T-cell (primary cell): Measurements from ENCODE around the gene DPP6. TPM values are rescaled to one million over a fixed set of nuclear protein-coding genes. Genes with fewer than 3 reads are reported as not detected.

Experiments used
- ATAC-seq, 4 experiments: fragments of 200-7000 bp in 3 of 4; fragments of 150-1000 bp in 1 of 4; cut with Tn5 transposase; replicated peaks in 1 of 4; 1 replicate in 3 of 4; 2 replicates in 1 of 4; pipeline ENCODE4 v1.10.0; 2021; ENCODE audit warnings: moderate library complexity in 3 of 4, mild to moderate bottlenecking in 2 of 4, moderate number of reproducible peaks in 1 of 4
- CTCF ChIA-PET, 2 donors: fragments of 300-600 bp; sonication (Branson Sonifier 250); formaldehyde crosslinking; loops; one replicate each; lab custom pipeline; 2022; ENCODE audit warnings: antibody characterized with exemption in 2 of 2; lab: Charles Lee
- POLR2A ChIA-PET, 2 donors: fragments of 300-600 bp; sonication (Branson Sonifier 250); formaldehyde crosslinking; loops; one replicate each; lab custom pipeline; 2022; ENCODE audit warnings: antibody characterized with exemption in 2 of 2; lab: Charles Lee
- DNase-seq, 35 experiments: peaks; one replicate each; pipeline versions ENCODE4 v3.0.0 to v3.0.0-alpha.2; 2013 to 2023
- H3K27ac ChIP-seq: one replicate; pipeline ENCODE4 v1.5.1; 2013; ENCODE audit warnings: low read length
- H3K27me3 ChIP-seq, 2 experiments: replicated peaks in 1 of 2; 1 replicate in 1 of 2; 2 replicates in 1 of 2; pipeline versions ENCODE4 v1.6.1 to v1.7.0; 2013; ENCODE audit warnings: low read length in 1 of 2, mixed read lengths in 1 of 2; ENCODE audit not compliant: control insufficient read depth in 2 of 2, insufficient read depth in 2 of 2; ENCODE audit errors: extremely low read depth in 1 of 2
- H3K36me3 ChIP-seq, 2 donors: 1 replicate in 1 of 2; 2 replicates in 1 of 2; pipeline versions ENCODE4 v1.6.1 to v1.7.0; 2013; ENCODE audit warnings: low read length in 1 of 2; ENCODE audit not compliant: control insufficient read depth in 2 of 2, insufficient read depth in 1 of 2; ENCODE audit errors: extremely low read depth in 1 of 2
- H3K4me1 ChIP-seq, 2 experiments: 1 replicate in 1 of 2; 2 replicates in 1 of 2; pipeline versions ENCODE4 v1.6.1 to v1.7.0; 2013; ENCODE audit warnings: low read length in 2 of 2, mixed read lengths in 1 of 2; ENCODE audit not compliant: insufficient read depth in 2 of 2, control insufficient read depth in 1 of 2; ENCODE audit errors: extremely low read depth in 1 of 2
- H3K4me3 ChIP-seq, 2 donors: 1 replicate in 1 of 2; 2 replicates in 1 of 2; pipeline versions ENCODE4 v1.5.1 to v1.7.0; 2013; ENCODE audit warnings: mild to moderate bottlenecking in 2 of 2, low read length in 1 of 2, moderate library complexity in 1 of 2; ENCODE audit not compliant: control insufficient read depth in 1 of 2; ENCODE audit errors: extremely low read depth in 1 of 2
- H3K9me3 ChIP-seq: 2 replicates; pipeline ENCODE4 v1.7.0; 2013
- H3K27ac Mint-ChIP-seq, 2 donors: one replicate each; pipeline ENCODE4 v1.8.0; 2020 to 2021; ENCODE audit warnings: mild to moderate bottlenecking in 2 of 2, mixed read lengths in 2 of 2
- H3K27me3 Mint-ChIP-seq, 2 donors: one replicate each; pipeline ENCODE4 v1.8.0; 2021 to 2022; ENCODE audit warnings: mixed read lengths in 2 of 2
- H3K36me3 Mint-ChIP-seq: one replicate; pipeline ENCODE4 v1.8.0; 2021; ENCODE audit warnings: mixed read lengths
- H3K4me1 Mint-ChIP-seq, 3 donors: one replicate each; pipeline ENCODE4 v1.8.0; 2020 to 2022; ENCODE audit warnings: mixed read lengths in 3 of 3, mild to moderate bottlenecking in 1 of 3
- H3K4me3 Mint-ChIP-seq, 3 donors: one replicate each; pipeline ENCODE4 v1.8.0; 2020 to 2022; ENCODE audit warnings: mild to moderate bottlenecking in 3 of 3, mixed read lengths in 3 of 3, moderate library complexity in 3 of 3
- H3K9me3 Mint-ChIP-seq, 3 donors: one replicate each; pipeline ENCODE4 v1.8.0; 2020 to 2022; ENCODE audit warnings: mixed read lengths in 3 of 3
- WGBS: methylation state at CpG from one replicate; pipeline ENCODE4 v1.1.5; 2013; ENCODE audit warnings: missing lambda C conversion rate; ENCODE audit not compliant: insufficient coverage; 5-methylcytosine and 5-hydroxymethylcytosine counted together
- total RNA-seq, 35 experiments: library from RNA in 6 of 35; stranded (reverse) in 6 of 35; fragments of 120-200 nt in 1 of 35; gene quantifications; one replicate each; pipeline versions ENCODE4 v1.2.1 to v1.2.4 and lab custom pipeline; 2013 to 2026

Gene DPP6
- total RNA-seq, 5 donors from 2014 or later (not counting 1 experiment from before 2014, with no cell fraction given) = not detected

DNA sequence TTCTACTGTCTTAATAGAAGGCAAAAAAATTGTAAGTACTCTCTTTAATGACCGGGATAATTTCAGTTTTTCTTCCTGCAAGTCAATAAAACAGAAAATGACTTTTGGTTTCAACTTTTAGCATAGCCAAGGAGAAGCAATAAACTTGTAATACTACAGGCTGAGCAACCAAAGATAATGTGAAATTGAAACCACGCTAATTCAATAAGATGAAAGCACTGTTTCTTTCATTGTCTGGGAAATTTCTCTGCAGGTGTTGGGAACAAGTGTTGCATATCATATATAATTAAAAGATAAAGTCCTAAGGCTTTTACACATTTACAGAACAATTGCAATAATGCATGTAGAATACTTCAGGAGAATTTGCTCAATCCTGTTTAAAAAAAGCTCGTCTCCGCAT, 488.4 kb downstream of the DPP6 start:
- no peaks in the 10 kb centered on the region for H3K36me3 ChIP-seq
- no peaks in the 10 kb centered on the region for H3K4me1 ChIP-seq
- H3K9me3 ChIP-seq = no peaks in the 10 kb centered on the region
- ChIA-PET CTCF (no interaction called here), POLR2A (no interaction called here)
- H3K27ac ChIP-seq = no peak overlapping the region
- Mint-ChIP-seq H3K4me1 (no peaks in the 10 kb centered on the region), H3K27ac (no peak overlapping the region), H3K27me3 (no peaks in the 10 kb centered on the region), H3K36me3 (no peaks in the 10 kb centered on the region), H3K9me3 (peaks cover 0 to 13% (median 0%) of the 10 kb centered on the region in 3 donors), H3K4me3 (no peak overlapping the region)
- H3K4me3 ChIP-seq = no peak overlapping the region
- WGBS = 90% methylated on average over 2 of the region's 4 CpGs
- ATAC-seq = no peak
- no peak for DNase-seq
- H3K27me3 ChIP-seq = no peaks in the 10 kb centered on the region

GRCh38 chr7:154541606-154542005, 489.4 kb downstream of the DPP6 start:
- WGBS = 70% methylated on average over 2 of the region's 5 CpGs

GRCh38 chr7:154546946-154547587, 494.9 kb downstream of the DPP6 start:
- H3K4me3 Mint-ChIP-seq = no peak overlapping the region
- H3K4me1 Mint-ChIP-seq = no peaks in the 10 kb centered on the region
- Histone ChIP-seq H3K36me3 (no peaks in the 10 kb centered on the region), H3K9me3 (no peaks in the 10 kb centered on the region), H3K4me1 (no peaks in the 10 kb centered on the region), H3K27me3 (no peaks in the 10 kb centered on the region), H3K27ac (no peak overlapping the region), H3K4me3 (no peak overlapping the region)
- WGBS = 57% methylated on average over 8 of the region's 9 CpGs
- DNase-seq = no peak
- ATAC-seq = no peak
- peaks cover 7 to 17% (median 8%) of the 10 kb centered on the region in 3 donors for H3K9me3 Mint-ChIP-seq
- no peaks in the 10 kb centered on the region for H3K27me3 Mint-ChIP-seq
- H3K36me3 Mint-ChIP-seq = no peaks in the 10 kb centered on the region
- CTCF ChIA-PET = no interaction called here
- no peak overlapping the region for H3K27ac Mint-ChIP-seq
- POLR2A ChIA-PET = no interaction called here

More at GRCh38 chr7:154541606-154542005, 489.4 kb downstream of the DPP6 start:
- no peak for DNase-seq
- H3K9me3 Mint-ChIP-seq = peaks cover 0 to 13% (median 0%) of the 10 kb centered on the region in 3 donors
- no peak overlapping the region for H3K4me3 Mint-ChIP-seq
- Histone ChIP-seq H3K27me3 (no peaks in the 10 kb centered on the region), H3K9me3 (no peaks in the 10 kb centered on the region), H3K27ac (no peak overlapping the region), H3K36me3 (no peaks in the 10 kb centered on the region), H3K4me3 (no peak overlapping the region), H3K4me1 (no peaks in the 10 kb centered on the region)
- no peak overlapping the region for H3K27ac Mint-ChIP-seq
- H3K4me1 Mint-ChIP-seq = no peaks in the 10 kb centered on the region
- H3K27me3 Mint-ChIP-seq = no peaks in the 10 kb centered on the region
- H3K36me3 Mint-ChIP-seq = no peaks in the 10 kb centered on the region
- POLR2A ChIA-PET = no interaction called here
- no peak for ATAC-seq
- CTCF ChIA-PET = no interaction called here

DNA sequence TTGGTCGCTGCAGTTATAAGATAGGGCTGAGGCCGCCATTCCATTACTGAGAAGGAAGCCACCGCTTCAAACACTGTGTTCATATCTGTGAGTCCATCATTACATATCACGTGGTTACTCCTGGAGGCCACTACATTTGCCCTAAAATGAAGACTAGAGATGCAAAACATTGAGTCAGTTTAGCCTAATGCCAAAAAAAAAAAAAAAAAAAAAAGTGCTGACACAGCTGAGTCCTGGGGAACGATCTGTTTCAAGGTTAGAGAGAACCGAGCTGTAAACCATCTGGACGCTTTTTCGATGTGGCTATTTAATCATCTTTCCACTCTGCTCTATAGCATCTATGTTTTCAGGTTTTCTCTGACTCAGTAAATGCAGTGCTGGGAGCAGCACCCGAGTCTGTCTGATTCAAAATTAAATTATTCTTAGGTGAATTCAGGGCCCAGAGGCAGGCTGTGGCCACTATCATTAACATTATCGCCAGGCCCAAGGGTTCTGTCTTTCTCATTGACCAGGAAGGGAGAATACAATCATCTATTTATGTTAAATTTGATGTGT, 501.6 kb downstream of the DPP6 start:
- H3K27me3 Mint-ChIP-seq = no peaks in the 10 kb centered on the region
- 90% methylated on average over 3 of the region's 10 CpGs for WGBS

DNA sequence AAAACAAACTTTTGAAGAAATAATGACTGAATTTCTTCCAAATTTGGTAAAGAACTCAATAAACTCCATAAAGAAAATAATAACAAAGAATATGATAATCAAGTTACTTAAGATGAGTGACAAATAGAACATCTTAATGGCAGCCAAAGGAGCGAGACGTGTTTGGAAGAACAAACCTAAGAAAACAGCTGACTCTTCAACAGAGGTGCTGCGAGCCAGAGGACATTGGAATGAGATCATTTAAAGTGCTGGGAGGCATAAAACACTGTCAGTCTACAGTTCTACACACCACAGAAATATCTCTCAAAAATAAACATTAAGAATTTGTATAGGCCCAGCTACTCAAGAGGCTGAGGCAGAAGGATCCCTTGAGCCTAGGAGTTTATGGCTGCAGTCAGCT, 507.3 kb downstream of the DPP6 start:
- H3K4me3 Mint-ChIP-seq = no peak overlapping the region
- ATAC-seq = no peak
- Histone ChIP-seq H3K9me3 (no peaks in the 10 kb centered on the region), H3K27ac (no peak overlapping the region), H3K27me3 (no peaks in the 10 kb centered on the region), H3K4me1 (no peaks in the 10 kb centered on the region), H3K36me3 (no peaks in the 10 kb centered on the region), H3K4me3 (no peak overlapping the region)
- H3K9me3 Mint-ChIP-seq = peaks cover 3 to 15% (median 6%) of the 10 kb centered on the region in 3 donors
- no peak overlapping the region for H3K27ac Mint-ChIP-seq
- no peaks in the 10 kb centered on the region for H3K4me1 Mint-ChIP-seq
- POLR2A ChIA-PET = no interaction called here
- no peak for DNase-seq
- H3K27me3 Mint-ChIP-seq = no peaks in the 10 kb centered on the region
- no CpG with 5 or more reads among the region's 3 CpGs for WGBS
- CTCF ChIA-PET = no interaction called here
- H3K36me3 Mint-ChIP-seq = no peaks in the 10 kb centered on the region

More for the DNA sequence above, 501.6 kb downstream of the DPP6 start:
- Mint-ChIP-seq H3K27ac (no peak overlapping the region), H3K9me3 (peaks cover 1 to 12% (median 6%) of the 10 kb centered on the region in 3 donors), H3K4me1 (no peaks in the 10 kb centered on the region), H3K4me3 (no peak overlapping the region), H3K36me3 (no peaks in the 10 kb centered on the region)
- no peaks in the 10 kb centered on the region for H3K4me1 ChIP-seq
- CTCF ChIA-PET = no interaction called here
- no peak overlapping the region for H3K27ac ChIP-seq
- DNase-seq (no peak), ATAC-seq (no peak)
- POLR2A ChIA-PET = no interaction called here
- no peaks in the 10 kb centered on the region for H3K9me3 ChIP-seq
- no peaks in the 10 kb centered on the region for H3K27me3 ChIP-seq
- H3K36me3 ChIP-seq = no peaks in the 10 kb centered on the region
- H3K4me3 ChIP-seq = no peak overlapping the region

DNA sequence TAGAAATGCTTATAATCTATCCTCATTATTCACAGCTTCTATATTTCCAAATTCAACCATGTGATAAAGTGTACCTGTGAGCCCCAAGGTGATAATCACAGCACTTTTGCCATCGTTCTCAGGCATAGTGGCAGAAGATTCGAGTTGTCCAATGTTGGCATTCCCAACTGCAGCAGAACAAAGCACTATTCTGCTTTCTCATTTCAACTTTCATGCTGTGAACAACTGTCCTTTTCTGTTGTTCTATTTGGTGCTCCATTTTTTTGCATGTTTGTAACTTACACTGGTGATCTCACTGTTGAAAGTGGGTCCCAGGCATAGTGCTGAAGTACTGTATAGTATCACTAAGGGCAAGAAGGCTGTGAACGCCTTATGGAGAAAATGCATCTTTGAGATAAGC, 512.5 kb downstream of the DPP6 start:
- no peak for DNase-seq
- H3K27ac ChIP-seq = no peak overlapping the region
- ChIA-PET CTCF (no interaction called here), POLR2A (no interaction called here)
- no peaks in the 10 kb centered on the region for H3K27me3 ChIP-seq
- H3K36me3 Mint-ChIP-seq = no peaks in the 10 kb centered on the region
- H3K4me3 Mint-ChIP-seq = no peak overlapping the region
- H3K4me1 ChIP-seq = no peaks in the 10 kb centered on the region
- no peak overlapping the region for H3K4me3 ChIP-seq
- no peak overlapping the region for H3K27ac Mint-ChIP-seq
- H3K9me3 Mint-ChIP-seq = peaks cover 0 to 15% (median 13%) of the 10 kb centered on the region in 3 donors
- no peaks in the 10 kb centered on the region for H3K27me3 Mint-ChIP-seq
- ATAC-seq = no peak
- 40% methylated on average over 2 of the region's 3 CpGs for WGBS
- no peaks in the 10 kb centered on the region for H3K4me1 Mint-ChIP-seq
- no peaks in the 10 kb centered on the region for H3K36me3 ChIP-seq
- H3K9me3 ChIP-seq = no peaks in the 10 kb centered on the region
